HCT116 (cell line): ENCODE measurements around the gene SLC9A6. TPM values are rescaled to one million over a fixed set of nuclear protein-coding genes. Genes with fewer than 3 reads are reported as not detected.

Source experiments
- ATAC-seq: fragments of 200-7000 bp; cut with Tn5 transposase; 2 replicates; pipeline ENCODE4 v1.9.1; 2020; ENCODE audit warnings: mild to moderate bottlenecking, moderate library complexity
- Bru-seq: library from RNA; stranded (reverse); fragments of 400-500 nt; gene quantifications from one replicate; lab custom pipeline; 2021; lab: Mats Ljungman, UMichigan
- BruChase-seq, 2 experiments: library from RNA; stranded (reverse); fragments of 400-500 nt; gene quantifications; one replicate each; lab custom pipeline; 2021; lab: Mats Ljungman, UMichigan
- BruUV-seq: library from RNA; stranded (reverse); fragments of 400-500 nt; replicated peaks from 2 replicates; lab custom pipeline; 2021; lab: Mats Ljungman, UMichigan
- CTCF ChIA-PET: fragments of 300-600 bp; sonication (Branson Sonifier 250); formaldehyde crosslinking; loops from one replicate; lab custom pipeline; 2021; ENCODE audit warnings: antibody characterized with exemption; lab: Charles Lee
- POLR2A ChIA-PET: fragments of 300-600, 350-600 bp; sonication (Branson Sonifier 250); formaldehyde crosslinking; loops from one replicate; lab custom pipeline; 2021; ENCODE audit warnings: antibody characterized with exemption; lab: Charles Lee
- RAD21 ChIA-PET, 2 experiments: fragments of 300-600 bp; sonication (Branson Sonifier 250); formaldehyde crosslinking; loops; one replicate each; lab custom pipeline; 2023; ENCODE audit warnings: low total read pairs in 2 of 2; ENCODE audit not compliant: uncharacterized antibody in 2 of 2, unreplicated experiment in 2 of 2, low non-redundant PET in 1 of 2; lab: Charles Lee
- DNase-seq: peaks from one replicate; pipeline ENCODE4 v3.0.0-alpha.2; 2010; ENCODE audit warnings: low read depth, low spot score
- H2AFZ ChIP-seq: fragments of 200-600 bp; shearing (Covaris generic), sonication (generic); 2 replicates; pipeline ENCODE4 v1.6.1; 2017; ENCODE audit warnings: low read depth, mixed run types, mixed read lengths, antibody characterized with exemption, low read length; ENCODE audit not compliant: poor library complexity, severe bottlenecking
- H3K27ac ChIP-seq: 2 replicates; pipeline ENCODE4 v1.5.1; 2012; ENCODE audit warnings: low read depth, low read length
- H3K27me3 ChIP-seq: fragments of 200-600 bp; sonication (generic); 2 replicates; pipeline ENCODE4 v1.6.1; 2016; ENCODE audit warnings: mixed run types, low read length, mixed read lengths; ENCODE audit not compliant: insufficient read depth
- H3K36me3 ChIP-seq, 2 experiments: fragments of 200-500 bp in 1 of 2; fragments of 200-600 bp in 1 of 2; sonication (Bioruptor generic) in 1 of 2; sonication (generic) in 1 of 2; 2 replicates each; pipeline versions ENCODE4 v1.5.1 to v1.6.1; 2014 to 2016; ENCODE audit warnings: low read length in 2 of 2, inconsistent platforms in 1 of 2, mixed read lengths in 1 of 2, mixed run types in 1 of 2; ENCODE audit not compliant: insufficient read depth in 2 of 2, control insufficient read depth in 1 of 2
- H3K4me1 ChIP-seq, 2 experiments: fragments of 200-600 bp in 1 of 2; sonication (generic) in 1 of 2; 2 replicates each; pipeline versions ENCODE4 v1.5.1 to v1.6.1; 2012 to 2017; ENCODE audit warnings: low read length in 2 of 2, inconsistent platforms in 1 of 2, mild to moderate bottlenecking in 1 of 2, mixed read lengths in 1 of 2, mixed run types in 1 of 2, moderate library complexity in 1 of 2; ENCODE audit not compliant: insufficient read depth in 2 of 2, control insufficient read depth in 1 of 2
- H3K4me2 ChIP-seq: fragments of 200-600 bp; sonication (generic); 2 replicates; pipeline ENCODE4 v1.6.1; 2017; ENCODE audit warnings: mixed run types, low read length, mixed read lengths
- H3K4me3 ChIP-seq, 2 experiments: fragments of 200-600 bp in 1 of 2; sonication (generic) in 1 of 2; replicated peaks in 1 of 2; 2 replicates each; pipeline ENCODE4 v1.5.1; 2011 to 2016; ENCODE audit warnings: low read length in 2 of 2, control low read depth in 1 of 2, low read depth in 1 of 2, mild to moderate bottlenecking in 1 of 2, mixed read lengths in 1 of 2, mixed run types in 1 of 2
- H3K79me2 ChIP-seq: fragments of 200-600 bp; sonication (generic); 2 replicates; pipeline ENCODE4 v1.6.1; 2017; ENCODE audit warnings: mild to moderate bottlenecking, mixed run types, low read length, moderate library complexity, mixed read lengths; ENCODE audit not compliant: insufficient read depth
- H3K9ac ChIP-seq: fragments of 200-600 bp; sonication (generic); 2 replicates; pipeline ENCODE4 v1.6.1; 2016; ENCODE audit warnings: low read length, mixed read lengths
- H3K9me2 ChIP-seq: fragments of 200-600 bp; sonication (generic), shearing (Covaris generic); 2 replicates; pipeline ENCODE4 v1.6.1; 2017; ENCODE audit warnings: mixed run types, mild to moderate bottlenecking, moderate library complexity; ENCODE audit not compliant: insufficient read depth
- H3K9me3 ChIP-seq, 2 experiments: fragments of 200-500 bp in 1 of 2; fragments of 200-600 bp in 1 of 2; sonication (Bioruptor generic) in 1 of 2; sonication (generic) in 1 of 2; 2 replicates each; pipeline ENCODE4 v1.6.1; 2014 to 2017; ENCODE audit warnings: low read length in 2 of 2, mixed read lengths in 2 of 2, inconsistent platforms in 1 of 2, low read depth in 1 of 2, mild to moderate bottlenecking in 1 of 2, mixed run types in 1 of 2, moderate library complexity in 1 of 2; ENCODE audit not compliant: control insufficient read depth in 1 of 2, insufficient read depth in 1 of 2
- H4K20me1 ChIP-seq: fragments of 200-600 bp; sonication (generic), shearing (Covaris generic); 2 replicates; pipeline ENCODE4 v1.6.1; 2017; ENCODE audit warnings: mixed run types, mild to moderate bottlenecking, moderate library complexity; ENCODE audit not compliant: insufficient read depth
- ATF3 ChIP-seq: IDR thresholded peaks from 2 replicates; pipeline ENCODE4 v1.6.1; 2012
- CEBPB ChIP-seq: IDR thresholded peaks from 2 replicates; pipeline ENCODE4 v1.6.1; 2012; ENCODE audit warnings: low read depth
- ELF1 ChIP-seq: IDR thresholded peaks from 2 replicates; pipeline ENCODE4 v1.6.1; 2012; ENCODE audit warnings: low read depth, borderline replicate concordance
- EZH2 ChIP-seq: fragments of 200-600 bp; sonication (generic); IDR thresholded peaks from 2 replicates; pipeline ENCODE4 v1.6.1; 2017; ENCODE audit warnings: antibody characterized with exemption, mixed run types
- EZH2phosphoT487 ChIP-seq: fragments of 200-600 bp; IDR thresholded peaks from 2 replicates; pipeline ENCODE4 v1.6.1; 2018; ENCODE audit warnings: antibody characterized with exemption, borderline replicate concordance
- FOSL1 ChIP-seq: IDR thresholded peaks from 2 replicates; pipeline ENCODE4 v1.6.1; 2012; ENCODE audit warnings: low read depth
- JUND ChIP-seq: IDR thresholded peaks from 2 replicates; pipeline ENCODE4 v1.6.1; 2012
- MAX ChIP-seq: IDR thresholded peaks from 2 replicates; pipeline ENCODE4 v1.6.1; 2012
- POLR2A ChIP-seq: IDR thresholded peaks from 2 replicates; pipeline ENCODE4 v1.7.0; 2011; ENCODE audit warnings: borderline replicate concordance; ENCODE audit not compliant: insufficient read depth, insufficient read length; ENCODE audit errors: extremely low read depth
- POLR2AphosphoS5 ChIP-seq: IDR thresholded peaks from 2 replicates; pipeline ENCODE4 v1.6.1; 2011; ENCODE audit warnings: mild to moderate bottlenecking, low read depth, low read length, moderate library complexity
- RAD21 ChIP-seq: IDR thresholded peaks from 2 replicates; pipeline ENCODE4 v1.6.1; 2012; ENCODE audit warnings: low read depth, mild to moderate bottlenecking
- REST ChIP-seq: IDR thresholded peaks from 2 replicates; pipeline ENCODE4 v1.6.1; 2012; ENCODE audit warnings: low read depth
- SIN3A ChIP-seq: IDR thresholded peaks from 2 replicates; pipeline ENCODE4 v1.6.1; 2012; ENCODE audit warnings: low read depth
- SP1 ChIP-seq: IDR thresholded peaks from 2 replicates; pipeline ENCODE4 v1.6.1; 2012; ENCODE audit warnings: low read depth
- SRF ChIP-seq: IDR thresholded peaks from 2 replicates; pipeline ENCODE4 v1.6.1; 2012; ENCODE audit warnings: low read depth
- TCF7L2 ChIP-seq: IDR thresholded peaks from 2 replicates; pipeline ENCODE4 v1.7.0; 2011; ENCODE audit warnings: borderline replicate concordance, inconsistent platforms; ENCODE audit not compliant: insufficient read depth, insufficient read length; ENCODE audit errors: extremely low read depth
- YY1 ChIP-seq: IDR thresholded peaks from 2 replicates; pipeline ENCODE4 v1.6.1; 2011; ENCODE audit warnings: low read length, low read depth, moderate library complexity, mild to moderate bottlenecking; ENCODE audit not compliant: insufficient replicate concordance; ENCODE audit errors: extremely low read depth
- ZBTB33 ChIP-seq: IDR thresholded peaks from 2 replicates; pipeline ENCODE4 v1.6.1; 2011; ENCODE audit warnings: mild to moderate bottlenecking, low read length, moderate library complexity; ENCODE audit not compliant: insufficient replicate concordance; ENCODE audit errors: extremely low read depth
- ZFX ChIP-seq: fragments of 450-650 bp; IDR thresholded peaks from 2 replicates; pipeline ENCODE4 v1.6.1; 2017
- ZNF274 ChIP-seq: fragments of 200-500 bp; sonication (Bioruptor generic); IDR thresholded peaks from 2 replicates; pipeline ENCODE4 v1.6.1; 2014; ENCODE audit warnings: mild to moderate bottlenecking, low read depth, low read length, inconsistent platforms
- intact Hi-C: fragments of 100-400 bp; cut with micrococcal nuclease; formaldehyde crosslinking; loops from 2 replicates; pipeline ENCODE4 v1.10.0; 2022
- long read RNA-seq: library from polyadenylated mRNA; unstranded; transcript quantifications from one replicate; pipeline ENCODE4 v2.0.0, GENCODE V29; 2021; ENCODE audit not compliant: unreplicated experiment
- polyA plus RNA-seq: library from polyadenylated mRNA; unstranded; fragments of >200 nt; gene quantifications from 2 replicates; pipeline ENCODE4 v1.2.1, GENCODE V29; 2012; ENCODE audit warnings: missing spikeins
- total RNA-seq: library from RNA; stranded (reverse); gene quantifications from one replicate; pipeline ENCODE4 v1.2.1, GENCODE V29; 2021; ENCODE audit not compliant: unreplicated experiment

The SLC9A6 gene
- 10.8 TPM for total RNA-seq
- 5.2 and 7.1 TPM in 2 replicates for polyA plus RNA-seq
- Bru-seq, nascent RNA, result percentile 49 among the genes with signal in this experiment
- BruChase-seq, experiment 1, labeled RNA remaining after a 6-hour chase, result percentile 65 among the genes with signal in this experiment
- BruChase-seq, experiment 2, labeled RNA remaining after a 2-hour chase, result percentile 55 among the genes with signal in this experiment
- long read RNA-seq, full-length matches to known transcripts, result 21 of 37 reads
- long read RNA-seq, partial matches to known transcripts, result 3 of 37 reads
- long read RNA-seq, other reads (novel, unspliced or antisense), result 13 of 37 reads

- H3K9ac ChIP-seq, result peak within 1 kb of the TSS; percentile 70
- no peaks in the 10 kb centered on the region for H3K27me3 ChIP-seq
- H3K9me2 ChIP-seq, result no peaks in the 10 kb centered on the region
- H3K36me3 ChIP-seq, result no peaks in the 10 kb centered on the region
- intact Hi-C loops, result no loop called here
- H4K20me1 ChIP-seq, result no peaks in the 10 kb centered on the region
- H3K4me2 ChIP-seq, result peak within 1 kb of the TSS; percentile 76
- H3K4me3 ChIP-seq, result peak within 1 kb of the TSS; percentile 70 to 75
- H3K27ac ChIP-seq, result peak within 1 kb of the TSS; percentile 42; the same call in 1 of the 2 replicates
- ChIA-PET POLR2A (no interaction called here), CTCF (no interaction called here), RAD21 (no interaction called here)
- BruUV-seq, result no TSS peak
- H3K79me2 ChIP-seq, result no peaks in the 10 kb centered on the region; the same call in 1 of the 2 replicates
- H3K9me3 ChIP-seq, result no peaks in the 10 kb centered on the region
- peaks cover 0 to 8% of the 10 kb centered on the region in 2 experiments; a peak in 1 of 4 replicates for H3K4me1 ChIP-seq
- no peak for DNase-seq
- H2AFZ ChIP-seq, result peak within 1 kb of the TSS; percentile 78
- ATAC-seq, result peak; percentile 94
- no peak for TF ChIP-seq EZH2phosphoT487
- TF ChIP-seq EZH2, result no peak
- peak; percentile 36; the same call in 1 of the 2 replicates for TF ChIP-seq POLR2AphosphoS5
- no peak for TF ChIP-seq JUND
- TF ChIP-seq MAX, result peak; percentile 36; the same call in 1 of the 2 replicates
- peak; percentile 45; the same call in 1 of the 2 replicates for TF ChIP-seq SIN3A
- peak; percentile 27 for TF ChIP-seq TCF7L2
- TF ChIP-seq ATF3, result no peak
- peak; percentile 54 for TF ChIP-seq SP1
- TF ChIP-seq CEBPB, result no peak
- no peak for TF ChIP-seq ELF1
- no peak for TF ChIP-seq RAD21
- TF ChIP-seq FOSL1, result no peak
- peak; percentile 29 for TF ChIP-seq POLR2A
- no peak for TF ChIP-seq ZBTB33
- TF ChIP-seq ZNF274, result no peak
- no peak for TF ChIP-seq ZFX
- no peak for TF ChIP-seq REST
- no peak for TF ChIP-seq SRF
- no peak for TF ChIP-seq YY1
Measured at GRCh38 chrX:135985157-135985972, at the start of gene SLC9A6. Gene SLC9A6 (plus strand): TSS chrX:135985435. CDS start chrX:135985659, 224 bp downstream.
